Activated T-cell treated with anti-CD3 and anti-CD28 coated beads, Interleukin-2, amount 50 U/mL, for 4 hours (primary cell): ENCODE results near the gene LDHB. TPM values are rescaled to one million over a fixed set of nuclear protein-coding genes. Genes with fewer than 3 reads are reported as not detected.
A peak's percentile ranks its signal among the peaks of the same experiment; 100 is the strongest.
"Not testable (repeated sequence)": the region's sequence is repeated elsewhere in the genome, so short reads cannot be mapped to it uniquely, and the experiment has no call there.

Experiments used
- ATAC-seq, 2 donors: fragments of 200-7000 bp; cut with Tn5 transposase; one replicate each; pipeline ENCODE4 v1.10.0; 2021
- DNase-seq: peaks from one replicate; pipeline ENCODE4 v3.0.0-alpha.2; 2020
- H3K27me3 Mint-ChIP-seq: one replicate; pipeline ENCODE4 v1.8.0; 2021; ENCODE audit warnings: low read depth, mixed read lengths
- H3K36me3 Mint-ChIP-seq: one replicate; pipeline ENCODE4 v1.8.0; 2022; ENCODE audit warnings: mixed read lengths; ENCODE audit not compliant: insufficient read depth
- H3K4me1 Mint-ChIP-seq: one replicate; pipeline ENCODE4 v1.8.0; 2021; ENCODE audit warnings: low read depth, mixed read lengths
- H3K4me3 Mint-ChIP-seq: one replicate; pipeline ENCODE4 v1.8.0; 2021; ENCODE audit warnings: mild to moderate bottlenecking, moderate library complexity, mixed read lengths
- H3K9me3 Mint-ChIP-seq: one replicate; pipeline ENCODE4 v1.8.0; 2021; ENCODE audit warnings: mixed read lengths
- total RNA-seq, 3 donors: library from RNA; stranded (reverse); gene quantifications; one replicate each; pipeline ENCODE4 v1.2.1, GENCODE V29; 2021

Gene LDHB
- total RNA-seq, 3 donors from 2014 or later = 1,514 to 1,661 (median 1,615) TPM

- ATAC-seq = no peak
- Mint-ChIP-seq H3K36me3 (no peaks in the 10 kb centered on the region), H3K4me3 (no peak overlapping the region), H3K27me3 (no peaks in the 10 kb centered on the region), H3K4me1 (peaks cover 53% of the 10 kb centered on the region), H3K9me3 (no peaks in the 10 kb centered on the region)
- no peak for DNase-seq
Measured at GRCh38 chr12:21675641-21676040, 18.0 kb upstream of the LDHB start.

GRCh38 chr12:21675096-21675495 is 17.5 kb upstream of the LDHB start:
- H3K9me3 Mint-ChIP-seq = no peaks in the 10 kb centered on the region
- H3K4me3 Mint-ChIP-seq = no peak overlapping the region
- ATAC-seq (no peak), DNase-seq (no peak)
- H3K36me3 Mint-ChIP-seq = no peaks in the 10 kb centered on the region
- H3K27me3 Mint-ChIP-seq = no peaks in the 10 kb centered on the region
- H3K4me1 Mint-ChIP-seq = peaks cover 50% of the 10 kb centered on the region

- H3K36me3 Mint-ChIP-seq, H3K27me3 Mint-ChIP-seq, DNase-seq, H3K4me3 Mint-ChIP-seq, ATAC-seq, H3K9me3 Mint-ChIP-seq: not testable (repeated sequence)
- H3K4me1 Mint-ChIP-seq = peaks cover 39% of the 10 kb centered on the region
Measured at GRCh38 chr12:21673830-21674552, 16.3 kb upstream of the LDHB start.

GRCh38 chr12:21672146-21672545 is 14.5 kb upstream of the LDHB start:
- DNase-seq = no peak
- no peak overlapping the region for H3K4me3 Mint-ChIP-seq
- peaks cover 20% of the 10 kb centered on the region for H3K4me1 Mint-ChIP-seq
- no peaks in the 10 kb centered on the region for H3K9me3 Mint-ChIP-seq
- no peak for ATAC-seq
- peaks cover 5% of the 10 kb centered on the region for H3K27me3 Mint-ChIP-seq
- no peaks in the 10 kb centered on the region for H3K36me3 Mint-ChIP-seq

- Mint-ChIP-seq H3K4me1 (no peaks in the 10 kb centered on the region), H3K36me3 (no peaks in the 10 kb centered on the region), H3K4me3 (no peak overlapping the region), H3K27me3 (peaks cover 6% of the 10 kb centered on the region), H3K9me3 (no peaks in the 10 kb centered on the region)
- DNase-seq = no peak
- ATAC-seq = no peak
Measured at GRCh38 chr12:21666722-21667121, 9.1 kb upstream of the LDHB start.

- DNase-seq (no peak), ATAC-seq (no peak)
- Mint-ChIP-seq H3K27me3 (peaks cover 6% of the 10 kb centered on the region), H3K36me3 (no peaks in the 10 kb centered on the region), H3K9me3 (no peaks in the 10 kb centered on the region), H3K4me1 (peaks cover under 1% of the 10 kb centered on the region), H3K4me3 (no peak overlapping the region)
Measured at GRCh38 chr12:21665816-21666215, 8.2 kb upstream of the LDHB start.

GRCh38 chr12:21662122-21662792 is 4.6 kb upstream of the LDHB start:
- Mint-ChIP-seq H3K4me1 (peaks cover 21% of the 10 kb centered on the region), H3K36me3 (peaks cover 4% of the 10 kb centered on the region), H3K9me3 (no peaks in the 10 kb centered on the region), H3K4me3 (no peak overlapping the region), H3K27me3 (peaks cover 2% of the 10 kb centered on the region)
- no peak for DNase-seq
- no peak for ATAC-seq

GRCh38 chr12:21661396-21662093 is 3.9 kb upstream of the LDHB start:
- H3K27me3 Mint-ChIP-seq, H3K9me3 Mint-ChIP-seq, ATAC-seq, H3K4me3 Mint-ChIP-seq, DNase-seq, H3K36me3 Mint-ChIP-seq: not testable (repeated sequence)
- peaks cover 21% of the 10 kb centered on the region for H3K4me1 Mint-ChIP-seq

GRCh38 chr12:21659383-21659782 is 1.7 kb upstream of the LDHB start:
- DNase-seq (no peak), ATAC-seq (no peak)
- no peaks in the 10 kb centered on the region for H3K9me3 Mint-ChIP-seq
- peaks cover 40% of the 10 kb centered on the region for H3K4me1 Mint-ChIP-seq
- no peak overlapping the region for H3K4me3 Mint-ChIP-seq
- peaks cover 18% of the 10 kb centered on the region for H3K36me3 Mint-ChIP-seq
- no peaks in the 10 kb centered on the region for H3K27me3 Mint-ChIP-seq

- Mint-ChIP-seq H3K27me3 (no peaks in the 10 kb centered on the region), H3K9me3 (no peaks in the 10 kb centered on the region), H3K4me3 (peak overlapping the region; percentile 93), H3K4me1 (peaks cover 62% of the 10 kb centered on the region), H3K36me3 (peaks cover 39% of the 10 kb centered on the region)
- DNase-seq = peak; percentile 32
- ATAC-seq = peak; percentile 22 to 29
Measured at GRCh38 chr12:21656905-21657325, 727 bp downstream of the LDHB start.

GRCh38 chr12:21655591-21655990 is 2.1 kb downstream of the LDHB start:
- no peaks in the 10 kb centered on the region for H3K9me3 Mint-ChIP-seq
- H3K36me3 Mint-ChIP-seq = peaks cover 48% of the 10 kb centered on the region
- ATAC-seq = no peak
- peak overlapping the region; percentile 93 for H3K4me3 Mint-ChIP-seq
- peaks cover 73% of the 10 kb centered on the region for H3K4me1 Mint-ChIP-seq
- DNase-seq = no peak
- H3K27me3 Mint-ChIP-seq = no peaks in the 10 kb centered on the region

- peaks cover 74% of the 10 kb centered on the region for H3K36me3 Mint-ChIP-seq
- no peak for ATAC-seq
- no peaks in the 10 kb centered on the region for H3K9me3 Mint-ChIP-seq
- H3K4me1 Mint-ChIP-seq = peaks cover 90% of the 10 kb centered on the region
- H3K27me3 Mint-ChIP-seq = no peaks in the 10 kb centered on the region
- no peak for DNase-seq
- peak overlapping the region; percentile 16 for H3K4me3 Mint-ChIP-seq
Measured at GRCh38 chr12:21651821-21652220, 5.8 kb downstream of the LDHB start.

- no peak for ATAC-seq
- Mint-ChIP-seq H3K4me3 (peak overlapping the region; percentile 16), H3K27me3 (no peaks in the 10 kb centered on the region), H3K4me1 (peaks cover 90% of the 10 kb centered on the region), H3K36me3 (peaks cover 76% of the 10 kb centered on the region), H3K9me3 (no peaks in the 10 kb centered on the region)
- no peak for DNase-seq
Measured at GRCh38 chr12:21650997-21651396, 6.6 kb downstream of the LDHB start.

- H3K36me3 Mint-ChIP-seq = peaks cover 77% of the 10 kb centered on the region
- H3K4me1 Mint-ChIP-seq = peaks cover 89% of the 10 kb centered on the region
- DNase-seq = no peak
- ATAC-seq = no peak
- H3K27me3 Mint-ChIP-seq = no peaks in the 10 kb centered on the region
- H3K4me3 Mint-ChIP-seq = no peak overlapping the region
- H3K9me3 Mint-ChIP-seq = no peaks in the 10 kb centered on the region
Measured at GRCh38 chr12:21649034-21649433, 8.6 kb downstream of the LDHB start.
